ENCODE measurements around the gene CEMIP2. TPM values are rescaled to one million over a fixed set of nuclear protein-coding genes. Genes with fewer than 3 reads are reported as not detected.

Gene CEMIP2
- total and polyA plus RNA-seq, 4 donors = 37.3 to 150 (median 89.9) TPM

GRCh38 chr9:71703172-71703872, 65.0 kb downstream of the CEMIP2 start:
- ATAC-seq (ENCODE audit: insufficient read depth, low FRiP score) (no peak), DNase-seq (no peak)
- Histone ChIP-seq H3K36me3 (ENCODE audit: control insufficient read depth in 4 of 4, insufficient read depth in 4 of 4, low read length in 4 of 4) (peaks cover 6 to 33% (median 20%) of the 10 kb centered on the region in 4 donors), H3K27ac (ENCODE audit: low read depth in 1 of 2, low read length in 1 of 2) (no peak overlapping the region), H3K9ac (ENCODE audit: insufficient read depth in 1 of 2, low read length in 2 of 2) (no peak overlapping the region), H3K4me3 (no peak overlapping the region), H3K4me1 (ENCODE audit: control insufficient read depth in 5 of 5, insufficient read depth in 5 of 5, low read length in 5 of 5) (peaks cover 0 to 7% (median 5%) of the 10 kb centered on the region in 5 donors), H3K9me3 (ENCODE audit: control insufficient read depth in 4 of 4, insufficient read depth in 3 of 4, low read length in 3 of 4) (no peaks in the 10 kb centered on the region), H3K27me3 (ENCODE audit: control insufficient read depth in 3 of 3, insufficient read depth in 3 of 3, low read length in 2 of 3) (no peaks in the 10 kb centered on the region)
- no peak for TF ChIP-seq CTCF (IDR thresholded peaks at IDR 0.05; ENCODE audit: control extremely low read depth, extremely low read depth)
- 94 to 95% methylated on average over 6 of the region's 6 CpGs for WGBS, 2 donors

- WGBS, 2 donors = 93 to 97% methylated on average over 4 of the region's 4 CpGs
- Histone ChIP-seq H3K27me3 (ENCODE audit: control insufficient read depth in 3 of 3, insufficient read depth in 3 of 3, low read length in 2 of 3) (no peaks in the 10 kb centered on the region), H3K4me3 (no peak overlapping the region), H3K27ac (ENCODE audit: low read depth in 1 of 2, low read length in 1 of 2) (no peak overlapping the region), H3K36me3 (ENCODE audit: control insufficient read depth in 4 of 4, insufficient read depth in 4 of 4, low read length in 4 of 4) (peaks cover 19 to 38% (median 29%) of the 10 kb centered on the region in 4 donors), H3K4me1 (ENCODE audit: control insufficient read depth in 5 of 5, insufficient read depth in 5 of 5, low read length in 5 of 5) (no peaks in the 10 kb centered on the region), H3K9me3 (ENCODE audit: control insufficient read depth in 4 of 4, insufficient read depth in 3 of 4, low read length in 3 of 4) (no peaks in the 10 kb centered on the region), H3K9ac (ENCODE audit: insufficient read depth in 1 of 2, low read length in 2 of 2) (no peak overlapping the region)
- no peak for ATAC-seq (ENCODE audit: insufficient read depth, low FRiP score)
- no peak for TF ChIP-seq CTCF (IDR thresholded peaks at IDR 0.05; ENCODE audit: control extremely low read depth, extremely low read depth)
- DNase-seq = no peak
Observed at GRCh38 chr9:71697882-71698281, 70.4 kb downstream of the CEMIP2 start.

GRCh38 chr9:71694332-71694731, 74.0 kb downstream of the CEMIP2 start:
- 97 to 99% methylated on average over 4 of the region's 4 CpGs for WGBS, 2 donors
- no peak for ATAC-seq (ENCODE audit: insufficient read depth, low FRiP score)
- Histone ChIP-seq H3K9ac (ENCODE audit: insufficient read depth in 1 of 2, low read length in 2 of 2) (no peak overlapping the region), H3K36me3 (ENCODE audit: control insufficient read depth in 4 of 4, insufficient read depth in 4 of 4, low read length in 4 of 4) (peaks cover 20 to 33% (median 24%) of the 10 kb centered on the region in 4 donors), H3K9me3 (ENCODE audit: control insufficient read depth in 4 of 4, insufficient read depth in 3 of 4, low read length in 3 of 4) (peaks cover 0 to 3% (median 0%) of the 10 kb centered on the region in 4 donors), H3K4me1 (ENCODE audit: control insufficient read depth in 5 of 5, insufficient read depth in 5 of 5, low read length in 5 of 5) (peaks cover 0 to 1% (median 0%) of the 10 kb centered on the region in 5 donors), H3K27ac (ENCODE audit: low read depth in 1 of 2, low read length in 1 of 2) (no peak overlapping the region), H3K27me3 (ENCODE audit: control insufficient read depth in 3 of 3, insufficient read depth in 3 of 3, low read length in 2 of 3) (no peaks in the 10 kb centered on the region), H3K4me3 (no peak overlapping the region)
- no peak for TF ChIP-seq CTCF (IDR thresholded peaks at IDR 0.05; ENCODE audit: control extremely low read depth, extremely low read depth)
- DNase-seq = no peak
